ENCODE measurements around the gene WDR26.
A peak's percentile ranks its signal among the peaks of the same experiment; 100 is the strongest.

WDR26 gene

GRCh38 chr1:224457782-224458144 is 23.2 kb upstream of the WDR26 start:
- Histone ChIP-seq H3K36me3 (ENCODE audit: insufficient read depth, low read length) (no peaks in the 10 kb centered on the region), H3K4me3 (ENCODE audit: low read length) (no peak overlapping the region), H3K27me3 (ENCODE audit: insufficient read depth, low read length) (no peaks in the 10 kb centered on the region), H3K27ac (ENCODE audit: low read depth, low read length) (no peak overlapping the region), H3K4me1 (ENCODE audit: insufficient read depth, low read length) (peaks cover 17% of the 10 kb centered on the region), H3K9me3 (ENCODE audit: insufficient read depth, low read depth, low read length) (0 out of 2 replicates have a peak, but pooled peaks cover 3% of the 10 kb centered on the region), H3K9ac (ENCODE audit: low read depth, low read length) (no peak overlapping the region)
- WGBS, result 90% methylated on average over 1 of the region's 1 CpG

GRCh38 chr1:224456637-224456953 is 22.0 kb upstream of the WDR26 start:
- WGBS, result 93% methylated on average over 7 of the region's 7 CpGs
- Histone ChIP-seq H3K4me1 (ENCODE audit: insufficient read depth, low read length) (peaks cover 17% of the 10 kb centered on the region), H3K9ac (ENCODE audit: low read depth, low read length) (0 out of 2 replicates have a peak overlapping the region, but pooled peaks have one; percentile 4)

GRCh38 chr1:224454402-224455055 is 19.9 kb upstream of the WDR26 start:
- H3K27me3 ChIP-seq (ENCODE audit: insufficient read depth, low read length), result no peaks in the 10 kb centered on the region
- H3K4me1 ChIP-seq (ENCODE audit: insufficient read depth, low read length), result peaks cover 17% of the 10 kb centered on the region
- no peak overlapping the region for H3K27ac ChIP-seq (ENCODE audit: low read depth, low read length)
- no peak overlapping the region for H3K9ac ChIP-seq (ENCODE audit: low read depth, low read length)
- no peaks in the 10 kb centered on the region for H3K36me3 ChIP-seq (ENCODE audit: insufficient read depth, low read length)
- H3K9me3 ChIP-seq (ENCODE audit: insufficient read depth, low read depth, low read length), result no peaks in the 10 kb centered on the region
- 77% methylated on average over 7 of the region's 8 CpGs for WGBS
- H3K4me3 ChIP-seq (ENCODE audit: low read length), result no peak overlapping the region

More at GRCh38 chr1:224456637-224456953, 22.0 kb upstream of the WDR26 start:
- Histone ChIP-seq H3K9me3 (ENCODE audit: insufficient read depth, low read depth, low read length) (no peaks in the 10 kb centered on the region), H3K27ac (ENCODE audit: low read depth, low read length) (no peak overlapping the region), H3K4me3 (ENCODE audit: low read length) (no peak overlapping the region), H3K36me3 (ENCODE audit: insufficient read depth, low read length) (no peaks in the 10 kb centered on the region), H3K27me3 (ENCODE audit: insufficient read depth, low read length) (no peaks in the 10 kb centered on the region)

- Histone ChIP-seq H3K4me3 (ENCODE audit: low read length) (no peak overlapping the region), H3K9me3 (ENCODE audit: insufficient read depth, low read depth, low read length) (no peaks in the 10 kb centered on the region), H3K27ac (ENCODE audit: low read depth, low read length) (no peak overlapping the region), H3K9ac (ENCODE audit: low read depth, low read length) (no peak overlapping the region), H3K4me1 (ENCODE audit: insufficient read depth, low read length) (peaks cover 7% of the 10 kb centered on the region; the same call in 1 of the 2 replicates), H3K27me3 (ENCODE audit: insufficient read depth, low read length) (no peaks in the 10 kb centered on the region), H3K36me3 (ENCODE audit: insufficient read depth, low read length) (no peaks in the 10 kb centered on the region)
- 95% methylated on average over 7 of the region's 7 CpGs for WGBS
Observed at GRCh38 chr1:224450561-224451350, 16.2 kb upstream of the WDR26 start.

GRCh38 chr1:224450159-224450558 is 15.6 kb upstream of the WDR26 start:
- Histone ChIP-seq H3K4me1 (ENCODE audit: insufficient read depth, low read length) (peaks cover 7% of the 10 kb centered on the region; the same call in 1 of the 2 replicates), H3K4me3 (ENCODE audit: low read length) (no peak overlapping the region), H3K36me3 (ENCODE audit: insufficient read depth, low read length) (no peaks in the 10 kb centered on the region), H3K27me3 (ENCODE audit: insufficient read depth, low read length) (no peaks in the 10 kb centered on the region), H3K9me3 (ENCODE audit: insufficient read depth, low read depth, low read length) (no peaks in the 10 kb centered on the region), H3K27ac (ENCODE audit: low read depth, low read length) (no peak overlapping the region), H3K9ac (ENCODE audit: low read depth, low read length) (no peak overlapping the region)
- WGBS, result 95% methylated on average over 5 of the region's 5 CpGs

- H3K9me3 ChIP-seq (ENCODE audit: insufficient read depth, low read depth, low read length), result no peaks in the 10 kb centered on the region
- no peaks in the 10 kb centered on the region for H3K4me1 ChIP-seq (ENCODE audit: insufficient read depth, low read length)
- no peak overlapping the region for H3K9ac ChIP-seq (ENCODE audit: low read depth, low read length)
- WGBS, result 98% methylated on average over 8 of the region's 8 CpGs
- H3K27me3 ChIP-seq (ENCODE audit: insufficient read depth, low read length), result no peaks in the 10 kb centered on the region
- H3K36me3 ChIP-seq (ENCODE audit: insufficient read depth, low read length), result no peaks in the 10 kb centered on the region
- H3K27ac ChIP-seq (ENCODE audit: low read depth, low read length), result no peak overlapping the region
- no peak overlapping the region for H3K4me3 ChIP-seq (ENCODE audit: low read length)
Observed at GRCh38 chr1:224448453-224449017, 13.9 kb upstream of the WDR26 start.

GRCh38 chr1:224447971-224448370 is 13.4 kb upstream of the WDR26 start:
- H3K9me3 ChIP-seq (ENCODE audit: insufficient read depth, low read depth, low read length), result no peaks in the 10 kb centered on the region
- H3K27me3 ChIP-seq (ENCODE audit: insufficient read depth, low read length), result no peaks in the 10 kb centered on the region
- no peak overlapping the region for H3K9ac ChIP-seq (ENCODE audit: low read depth, low read length)
- H3K27ac ChIP-seq (ENCODE audit: low read depth, low read length), result no peak overlapping the region
- no peaks in the 10 kb centered on the region for H3K36me3 ChIP-seq (ENCODE audit: insufficient read depth, low read length)
- 95% methylated on average over 3 of the region's 3 CpGs for WGBS
- no peak overlapping the region for H3K4me3 ChIP-seq (ENCODE audit: low read length)
- H3K4me1 ChIP-seq (ENCODE audit: insufficient read depth, low read length), result no peaks in the 10 kb centered on the region

- no peaks in the 10 kb centered on the region for H3K4me1 ChIP-seq (ENCODE audit: insufficient read depth, low read length)
- 95% methylated on average over 2 of the region's 2 CpGs for WGBS
- H3K9ac ChIP-seq (ENCODE audit: low read depth, low read length), result no peak overlapping the region
- H3K27ac ChIP-seq (ENCODE audit: low read depth, low read length), result no peak overlapping the region
- H3K27me3 ChIP-seq (ENCODE audit: insufficient read depth, low read length), result no peaks in the 10 kb centered on the region
- H3K4me3 ChIP-seq (ENCODE audit: low read length), result no peak overlapping the region
- H3K9me3 ChIP-seq (ENCODE audit: insufficient read depth, low read depth, low read length), result no peaks in the 10 kb centered on the region
- H3K36me3 ChIP-seq (ENCODE audit: insufficient read depth, low read length), result 0 out of 2 replicates have a peak, but pooled peaks cover under 1% of the 10 kb centered on the region
Observed at GRCh38 chr1:224447251-224447650, 12.7 kb upstream of the WDR26 start.

GRCh38 chr1:224438989-224439388 is 4.4 kb upstream of the WDR26 start:
- peaks cover 14% of the 10 kb centered on the region for H3K36me3 ChIP-seq (ENCODE audit: insufficient read depth, low read length)
- peaks cover 8% of the 10 kb centered on the region; the same call in 1 of the 2 replicates for H3K4me1 ChIP-seq (ENCODE audit: insufficient read depth, low read length)
- no peaks in the 10 kb centered on the region for H3K27me3 ChIP-seq (ENCODE audit: insufficient read depth, low read length)
- no peak overlapping the region for H3K9ac ChIP-seq (ENCODE audit: low read depth, low read length)
- H3K27ac ChIP-seq (ENCODE audit: low read depth, low read length), result no peak overlapping the region
- no peaks in the 10 kb centered on the region for H3K9me3 ChIP-seq (ENCODE audit: insufficient read depth, low read depth, low read length)
- no peak overlapping the region for H3K4me3 ChIP-seq (ENCODE audit: low read length)
- WGBS, result 87% methylated on average over 7 of the region's 7 CpGs

- Histone ChIP-seq H3K4me1 (ENCODE audit: insufficient read depth, low read length) (peaks cover 28% of the 10 kb centered on the region), H3K27me3 (ENCODE audit: insufficient read depth, low read length) (no peaks in the 10 kb centered on the region), H3K9me3 (ENCODE audit: insufficient read depth, low read depth, low read length) (no peaks in the 10 kb centered on the region), H3K27ac (ENCODE audit: low read depth, low read length) (no peak overlapping the region), H3K4me3 (ENCODE audit: low read length) (0 out of 2 replicates have a peak overlapping the region, but pooled peaks have one; percentile 82), H3K36me3 (ENCODE audit: insufficient read depth, low read length) (peaks cover 25% of the 10 kb centered on the region), H3K9ac (ENCODE audit: low read depth, low read length) (no peak overlapping the region)
- 78% methylated on average over 1 of the region's 1 CpG for WGBS
Observed at GRCh38 chr1:224435999-224436398, 1.4 kb upstream of the WDR26 start.

- Histone ChIP-seq H3K4me1 (ENCODE audit: insufficient read depth, low read length) (peaks cover 35% of the 10 kb centered on the region), H3K4me3 (ENCODE audit: low read length) (peak overlapping the region; percentile 82), H3K27me3 (ENCODE audit: insufficient read depth, low read length) (no peaks in the 10 kb centered on the region), H3K9me3 (ENCODE audit: insufficient read depth, low read depth, low read length) (no peaks in the 10 kb centered on the region), H3K9ac (ENCODE audit: low read depth, low read length) (peak overlapping the region; percentile 67), H3K27ac (ENCODE audit: low read depth, low read length) (no peak overlapping the region), H3K36me3 (ENCODE audit: insufficient read depth, low read length) (peaks cover 30% of the 10 kb centered on the region)
- WGBS, result 6% methylated on average over 4 of the region's 4 CpGs
Observed at GRCh38 chr1:224435318-224435763, 744 bp upstream of the WDR26 start.

Measured in HUES64 (cell line).